ENCODE results near the gene L3MBTL2.
"Not testable (repeated sequence)": the region's sequence is repeated elsewhere in the genome, so short reads cannot be mapped to it uniquely, and the experiment has no call there.

Gene L3MBTL2

DNA sequence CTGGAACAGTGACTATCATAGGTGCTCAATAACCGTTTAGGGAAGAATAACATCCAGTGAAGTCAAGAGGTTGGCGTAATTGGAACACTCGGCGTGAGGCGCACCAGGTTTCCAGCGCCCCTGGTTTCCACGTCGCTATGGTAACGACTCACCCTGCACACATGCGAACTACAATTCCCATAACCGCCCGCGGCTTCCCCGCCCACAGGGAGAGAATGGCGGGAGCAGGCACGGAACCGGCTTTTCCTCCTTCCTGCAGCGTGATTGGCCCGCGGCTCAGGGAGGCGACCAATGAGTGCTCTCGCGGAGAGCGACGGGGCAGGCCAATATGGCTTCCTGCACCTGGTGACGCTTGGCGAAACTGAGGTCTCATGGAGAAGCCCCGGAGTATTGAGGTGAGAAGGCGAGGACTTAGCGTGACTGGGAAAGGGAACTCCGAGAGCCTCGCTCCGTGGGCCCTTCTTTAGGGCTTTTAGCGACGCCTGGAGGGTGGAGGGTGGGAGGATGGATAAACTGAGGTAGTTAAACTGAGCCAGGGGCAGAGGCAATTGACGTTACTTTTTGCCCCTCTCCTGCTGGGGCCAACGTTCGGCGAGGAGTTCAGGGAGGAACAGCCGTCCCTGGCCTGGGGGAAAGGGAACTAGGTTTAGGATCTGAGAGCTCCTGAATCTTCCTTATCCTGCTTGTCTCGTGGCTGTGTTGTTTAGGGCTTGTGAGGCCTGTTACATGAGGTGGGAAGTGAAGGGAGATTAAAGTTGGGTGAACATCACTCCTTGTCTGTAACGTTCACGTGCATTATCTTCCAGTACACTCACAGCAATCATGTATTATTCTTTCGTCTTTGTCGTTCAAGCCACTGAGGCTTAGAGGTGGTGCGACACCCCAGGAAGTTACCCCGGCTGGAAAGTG lies at the start of gene L3MBTL2:
Gene L3MBTL2 (plus strand): TSS at position 321 of the 909 bp plus-strand sequence. CDS start 51 bp downstream, at position 372.
- ATAC-seq (peak; percentile 100), DNase-seq (ENCODE audit: low spot score in 2 of 2) (peak; percentile 95 to 98)
- peaks cover 36% of the 10 kb centered on the region for H3K36me3 Mint-ChIP-seq
- no peaks in the 10 kb centered on the region for H3K9me3 Mint-ChIP-seq
- H3K27ac Mint-ChIP-seq: peak within 1 kb of the TSS; percentile 95
- peaks cover 21% of the 10 kb centered on the region for H3K4me1 Mint-ChIP-seq
- peak within 1 kb of the TSS; percentile 89 for H3K4me3 Mint-ChIP-seq

DNA sequence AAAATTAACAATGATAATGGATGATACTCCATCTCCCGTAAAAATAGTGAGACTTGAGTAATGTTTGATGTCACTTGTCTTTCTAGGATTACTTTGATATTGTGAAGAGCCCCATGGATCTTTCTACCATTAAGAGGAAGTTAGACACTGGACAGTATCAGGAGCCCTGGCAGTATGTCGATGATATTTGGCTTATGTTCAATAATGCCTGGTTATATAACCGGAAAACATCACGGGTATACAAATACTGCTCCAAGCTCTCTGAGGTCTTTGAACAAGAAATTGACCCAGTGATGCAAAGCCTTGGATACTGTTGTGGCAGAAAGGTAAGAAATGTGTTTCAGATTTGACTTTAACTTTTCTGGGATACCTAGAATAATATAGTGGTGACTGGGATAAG lies 48.0 kb upstream of the L3MBTL2 start:
- DNase-seq (ENCODE audit: low spot score in 2 of 2): no peak
- H3K9me3 Mint-ChIP-seq: no peaks in the 10 kb centered on the region
- H3K4me3 Mint-ChIP-seq: no peak overlapping the region
- peaks cover 100% of the 10 kb centered on the region for H3K36me3 Mint-ChIP-seq
- H3K27ac Mint-ChIP-seq: peak overlapping the region; percentile 45
- ATAC-seq: no peak
- H3K4me1 Mint-ChIP-seq: no peaks in the 10 kb centered on the region

DNA sequence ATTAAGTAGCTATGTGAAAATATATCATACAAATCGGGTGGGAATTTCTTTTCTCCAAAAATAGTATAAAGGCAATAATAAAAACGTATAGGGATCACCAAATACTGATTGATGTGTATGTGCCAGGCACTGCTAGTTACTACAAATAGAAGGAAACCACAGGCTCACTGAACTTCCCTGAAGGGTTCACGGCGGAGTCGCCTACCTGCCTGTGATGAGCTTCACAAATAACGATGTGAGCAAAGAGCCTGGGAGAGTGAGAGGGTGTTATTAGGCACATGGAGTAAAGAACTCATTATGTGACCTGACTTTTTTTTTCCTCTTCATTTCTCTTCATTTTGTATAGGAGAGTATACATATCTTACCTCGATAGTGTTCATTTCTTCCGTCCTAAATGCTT lies 36.0 kb upstream of the L3MBTL2 start:
- H3K27ac Mint-ChIP-seq: peak overlapping the region; percentile 12
- no peak for DNase-seq (ENCODE audit: low spot score in 2 of 2)
- no peak overlapping the region for H3K4me3 Mint-ChIP-seq
- ATAC-seq: no peak
- no peaks in the 10 kb centered on the region for H3K9me3 Mint-ChIP-seq
- peaks cover 100% of the 10 kb centered on the region for H3K36me3 Mint-ChIP-seq
- no peaks in the 10 kb centered on the region for H3K4me1 Mint-ChIP-seq

DNA sequence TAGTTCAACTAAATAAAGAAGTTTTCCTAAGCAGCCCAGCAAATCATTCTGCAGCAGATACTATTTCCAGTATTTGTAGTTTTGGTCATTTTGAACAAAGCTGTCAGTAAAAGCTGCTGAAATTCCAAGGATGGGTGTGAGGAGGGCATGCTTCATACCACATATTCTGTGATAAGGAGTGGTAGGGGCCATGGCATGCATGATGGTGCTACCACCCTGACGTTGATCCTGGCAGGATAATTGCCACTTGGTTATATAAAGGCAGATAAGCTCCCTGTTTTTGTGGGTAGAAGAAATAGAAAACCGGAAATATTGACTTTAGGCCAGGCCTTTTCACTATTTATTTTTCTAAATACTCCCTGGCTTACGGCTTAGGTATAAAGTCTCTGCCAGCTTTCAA lies 33.1 kb upstream of the L3MBTL2 start:
- Mint-ChIP-seq H3K36me3 (peaks cover 99% of the 10 kb centered on the region), H3K27ac (peak overlapping the region; percentile 32), H3K4me1 (no peaks in the 10 kb centered on the region), H3K4me3 (no peak overlapping the region), H3K9me3 (no peaks in the 10 kb centered on the region)
- ATAC-seq: no peak
- no peak for DNase-seq (ENCODE audit: low spot score in 2 of 2)

DNA sequence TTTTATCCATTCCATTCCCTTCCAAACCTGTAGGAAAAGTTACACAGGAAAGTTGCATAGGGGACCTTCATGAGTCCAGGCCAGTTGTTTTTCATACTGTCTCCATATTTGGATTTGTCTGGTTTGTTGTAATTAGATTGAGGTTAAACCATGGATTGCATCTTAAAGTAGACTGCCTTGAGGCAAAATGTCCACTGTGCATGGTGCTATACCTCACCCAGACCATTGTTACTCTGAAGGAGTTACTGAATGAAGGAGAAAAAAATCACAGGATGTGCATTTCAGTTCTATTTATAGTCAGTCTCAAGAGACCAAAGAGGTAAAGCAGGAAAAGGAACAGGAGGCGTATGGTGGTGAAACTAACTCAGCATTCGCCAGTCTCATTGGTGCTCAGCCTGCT lies 29.6 kb upstream of the L3MBTL2 start:
- H3K27ac Mint-ChIP-seq: no peak overlapping the region
- H3K9me3 Mint-ChIP-seq: no peaks in the 10 kb centered on the region
- ATAC-seq: no peak

DNA sequence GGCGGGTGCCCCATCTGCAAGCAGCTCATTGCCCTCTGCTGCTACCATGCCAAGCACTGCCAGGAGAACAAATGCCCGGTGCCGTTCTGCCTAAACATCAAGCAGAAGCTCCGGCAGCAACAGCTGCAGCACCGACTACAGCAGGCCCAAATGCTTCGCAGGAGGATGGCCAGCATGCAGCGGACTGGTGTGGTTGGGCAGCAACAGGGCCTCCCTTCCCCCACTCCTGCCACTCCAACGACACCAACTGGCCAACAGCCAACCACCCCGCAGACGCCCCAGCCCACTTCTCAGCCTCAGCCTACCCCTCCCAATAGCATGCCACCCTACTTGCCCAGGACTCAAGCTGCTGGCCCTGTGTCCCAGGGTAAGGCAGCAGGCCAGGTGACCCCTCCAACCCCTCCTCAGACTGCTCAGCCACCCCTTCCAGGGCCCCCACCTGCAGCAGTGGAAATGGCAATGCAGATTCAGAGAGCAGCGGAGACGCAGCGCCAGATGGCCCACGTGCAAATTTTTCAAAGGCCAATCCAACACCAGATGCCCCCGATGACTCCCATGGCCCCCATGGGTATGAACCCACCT lies 28.0 kb upstream of the L3MBTL2 start:
- DNase-seq (ENCODE audit: low spot score in 2 of 2) (no peak), ATAC-seq (no peak)
- H3K4me1 Mint-ChIP-seq: peaks cover 5% of the 10 kb centered on the region
- peaks cover 89% of the 10 kb centered on the region for H3K36me3 Mint-ChIP-seq
- no peak overlapping the region for H3K27ac Mint-ChIP-seq
- no peak overlapping the region for H3K4me3 Mint-ChIP-seq
- no peaks in the 10 kb centered on the region for H3K9me3 Mint-ChIP-seq

More for the DNA sequence above, 29.6 kb upstream of the L3MBTL2 start:
- H3K36me3 Mint-ChIP-seq: peaks cover 99% of the 10 kb centered on the region
- peaks cover 5% of the 10 kb centered on the region for H3K4me1 Mint-ChIP-seq
- no peak for DNase-seq (ENCODE audit: low spot score in 2 of 2)
- no peak overlapping the region for H3K4me3 Mint-ChIP-seq

DNA sequence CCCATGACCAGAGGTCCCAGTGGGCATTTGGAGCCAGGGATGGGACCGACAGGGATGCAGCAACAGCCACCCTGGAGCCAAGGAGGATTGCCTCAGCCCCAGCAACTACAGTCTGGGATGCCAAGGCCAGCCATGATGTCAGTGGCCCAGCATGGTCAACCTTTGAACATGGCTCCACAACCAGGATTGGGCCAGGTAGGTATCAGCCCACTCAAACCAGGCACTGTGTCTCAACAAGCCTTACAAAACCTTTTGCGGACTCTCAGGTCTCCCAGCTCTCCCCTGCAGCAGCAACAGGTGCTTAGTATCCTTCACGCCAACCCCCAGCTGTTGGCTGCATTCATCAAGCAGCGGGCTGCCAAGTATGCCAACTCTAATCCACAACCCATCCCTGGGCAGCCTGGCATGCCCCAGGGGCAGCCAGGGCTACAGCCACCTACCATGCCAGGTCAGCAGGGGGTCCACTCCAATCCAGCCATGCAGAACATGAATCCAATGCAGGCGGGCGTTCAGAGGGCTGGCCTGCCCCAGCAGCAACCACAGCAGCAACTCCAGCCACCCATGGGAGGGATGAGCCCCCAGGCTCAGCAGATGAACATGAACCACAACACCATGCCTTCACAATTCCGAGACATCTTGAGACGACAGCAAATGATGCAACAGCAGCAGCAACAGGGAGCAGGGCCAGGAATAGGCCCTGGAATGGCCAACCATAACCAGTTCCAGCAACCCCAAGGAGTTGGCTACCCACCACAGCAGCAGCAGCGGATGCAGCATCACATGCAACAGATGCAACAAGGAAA lies 27.3 kb upstream of the L3MBTL2 start:
- Mint-ChIP-seq H3K4me1 (peaks cover 5% of the 10 kb centered on the region), H3K36me3 (peaks cover 82% of the 10 kb centered on the region), H3K4me3 (no peak overlapping the region), H3K27ac (peak overlapping the region; percentile 80), H3K9me3 (no peaks in the 10 kb centered on the region)
- ATAC-seq (no peak), DNase-seq (ENCODE audit: low spot score in 2 of 2) (no peak)

DNA sequence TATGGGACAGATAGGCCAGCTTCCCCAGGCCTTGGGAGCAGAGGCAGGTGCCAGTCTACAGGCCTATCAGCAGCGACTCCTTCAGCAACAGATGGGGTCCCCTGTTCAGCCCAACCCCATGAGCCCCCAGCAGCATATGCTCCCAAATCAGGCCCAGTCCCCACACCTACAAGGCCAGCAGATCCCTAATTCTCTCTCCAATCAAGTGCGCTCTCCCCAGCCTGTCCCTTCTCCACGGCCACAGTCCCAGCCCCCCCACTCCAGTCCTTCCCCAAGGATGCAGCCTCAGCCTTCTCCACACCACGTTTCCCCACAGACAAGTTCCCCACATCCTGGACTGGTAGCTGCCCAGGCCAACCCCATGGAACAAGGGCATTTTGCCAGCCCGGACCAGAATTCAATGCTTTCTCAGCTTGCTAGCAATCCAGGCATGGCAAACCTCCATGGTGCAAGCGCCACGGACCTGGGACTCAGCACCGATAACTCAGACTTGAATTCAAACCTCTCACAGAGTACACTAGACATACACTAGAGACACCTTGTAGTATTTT lies 26.6 kb upstream of the L3MBTL2 start:
- DNase-seq (ENCODE audit: low spot score in 2 of 2) (no peak), ATAC-seq (no peak)
- peaks cover 5% of the 10 kb centered on the region for H3K4me1 Mint-ChIP-seq
- no peaks in the 10 kb centered on the region for H3K9me3 Mint-ChIP-seq
- H3K4me3 Mint-ChIP-seq: no peak overlapping the region
- peak overlapping the region; percentile 80 for H3K27ac Mint-ChIP-seq
- H3K36me3 Mint-ChIP-seq: peaks cover 76% of the 10 kb centered on the region

DNA sequence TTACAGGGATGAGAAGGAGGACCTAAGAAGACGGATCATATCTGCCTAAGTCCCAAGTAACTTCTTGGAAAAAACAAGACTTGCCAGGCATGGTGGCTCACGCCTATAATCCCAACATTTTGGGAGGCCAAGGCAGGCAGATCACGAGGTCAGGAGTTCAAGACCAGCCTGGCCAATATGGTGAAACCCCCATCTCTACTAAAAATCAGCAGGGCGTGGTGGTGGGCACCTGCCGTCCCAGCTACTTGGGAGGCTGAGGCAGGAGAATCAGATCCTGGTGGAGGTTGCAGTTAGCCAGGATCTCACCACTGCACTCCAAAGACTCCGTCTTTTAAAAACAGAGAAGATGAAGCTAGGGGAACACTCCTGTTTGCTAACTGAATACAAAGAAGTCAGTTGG lies 24.8 kb upstream of the L3MBTL2 start:
- DNase-seq (ENCODE audit: low spot score in 2 of 2); H3K4me1 Mint-ChIP-seq; ATAC-seq; H3K4me3 Mint-ChIP-seq; H3K9me3 Mint-ChIP-seq: not testable (repeated sequence)
- H3K36me3 Mint-ChIP-seq: peaks cover 58% of the 10 kb centered on the region
- H3K27ac Mint-ChIP-seq: peak overlapping the region; percentile 43

DNA sequence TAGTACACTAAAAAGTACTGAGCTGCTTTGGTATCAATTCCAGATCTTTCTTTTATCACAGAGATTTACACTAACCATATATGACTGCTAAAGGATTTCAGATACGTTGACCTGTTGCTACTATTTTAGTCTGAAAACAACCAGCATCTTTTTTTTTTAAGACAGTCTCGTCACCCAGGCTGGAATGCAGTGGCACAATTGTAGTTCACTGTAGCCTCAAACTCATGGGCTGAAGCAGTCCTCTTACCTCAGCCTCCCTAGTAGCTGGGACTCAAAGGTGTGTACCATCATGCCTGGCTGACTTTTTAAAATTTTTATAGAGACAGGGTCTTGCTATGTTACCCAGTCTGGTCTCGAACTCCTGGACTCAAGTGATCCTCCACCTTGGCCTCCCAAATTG lies 24.2 kb upstream of the L3MBTL2 start:
- Mint-ChIP-seq H3K27ac (peak overlapping the region; percentile 43), H3K9me3 (no peaks in the 10 kb centered on the region), H3K4me1 (peaks cover 5% of the 10 kb centered on the region), H3K36me3 (peaks cover 52% of the 10 kb centered on the region), H3K4me3 (no peak overlapping the region)
- no peak for DNase-seq (ENCODE audit: low spot score in 2 of 2)
- no peak for ATAC-seq

DNA sequence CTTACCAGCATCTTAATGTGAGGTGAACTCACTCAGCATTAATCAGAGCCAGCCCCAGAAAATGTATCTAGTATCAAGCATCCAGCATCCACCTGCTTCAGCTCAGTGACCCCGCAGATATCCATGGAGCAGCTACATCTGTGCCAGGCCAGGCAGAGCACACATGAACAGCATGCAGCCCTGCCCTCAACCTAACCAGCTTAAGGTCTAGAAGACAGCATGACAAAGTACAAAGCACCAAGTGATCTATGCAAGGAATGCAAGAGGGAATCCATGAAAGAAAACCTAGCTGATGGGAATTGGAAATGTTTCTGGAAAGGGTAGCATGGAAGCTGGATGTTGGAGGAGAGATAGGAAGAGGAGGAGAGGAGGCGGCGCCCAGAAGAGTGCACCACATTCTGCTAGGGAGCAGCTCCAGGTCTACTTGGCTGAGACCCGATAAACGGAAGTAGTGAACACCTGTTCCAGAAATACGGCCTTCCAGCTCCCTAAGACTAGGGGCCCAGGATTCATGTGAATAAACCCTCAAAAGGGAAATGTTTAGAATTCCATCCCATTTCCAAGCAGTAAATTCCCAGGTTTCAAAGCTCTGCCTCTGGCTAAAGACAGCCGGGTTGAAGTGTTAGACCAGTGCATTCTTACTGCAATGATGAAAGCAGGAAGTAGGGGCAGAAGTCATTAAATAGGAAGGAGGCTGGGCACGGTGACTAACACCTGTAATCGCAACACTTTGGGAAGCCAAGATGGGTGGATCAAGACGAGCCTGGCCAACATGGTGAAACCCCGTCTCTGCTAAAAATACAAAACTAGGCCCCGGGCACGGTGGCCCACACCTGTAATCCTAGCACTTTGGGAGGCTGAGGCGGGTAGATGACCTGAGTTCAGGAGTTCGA lies 23.5 kb upstream of the L3MBTL2 start:
- Mint-ChIP-seq H3K9me3 (no peaks in the 10 kb centered on the region), H3K4me3 (no peak overlapping the region), H3K36me3 (peaks cover 45% of the 10 kb centered on the region), H3K4me1 (peaks cover 5% of the 10 kb centered on the region), H3K27ac (peak overlapping the region; percentile 43)
- ATAC-seq: no peak
- no peak for DNase-seq (ENCODE audit: low spot score in 2 of 2)

DNA sequence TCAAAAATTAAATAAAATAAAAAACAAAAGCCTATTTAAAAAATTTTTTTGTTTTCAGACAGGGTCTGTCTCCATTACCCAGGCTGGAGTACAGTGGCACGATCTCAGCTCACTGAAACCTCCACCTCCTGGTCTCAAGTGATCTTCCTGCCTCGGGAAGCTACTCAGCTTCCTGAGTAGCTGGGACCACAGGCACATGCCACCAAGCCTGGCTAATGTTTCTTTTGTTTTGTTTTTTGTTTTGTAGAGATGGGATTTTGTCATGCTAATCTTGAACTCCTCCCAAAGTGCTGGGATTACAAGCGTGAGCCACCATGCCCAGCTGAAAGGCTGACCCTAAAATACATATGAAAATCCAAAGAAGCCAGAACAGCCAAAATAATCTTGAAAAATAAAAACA lies 20.4 kb upstream of the L3MBTL2 start:
- Mint-ChIP-seq H3K27ac (no peak overlapping the region), H3K36me3 (peaks cover 14% of the 10 kb centered on the region), H3K4me3 (no peak overlapping the region), H3K9me3 (no peaks in the 10 kb centered on the region), H3K4me1 (no peaks in the 10 kb centered on the region)
- no peak for ATAC-seq
- no peak for DNase-seq (ENCODE audit: low spot score in 2 of 2)

DNA sequence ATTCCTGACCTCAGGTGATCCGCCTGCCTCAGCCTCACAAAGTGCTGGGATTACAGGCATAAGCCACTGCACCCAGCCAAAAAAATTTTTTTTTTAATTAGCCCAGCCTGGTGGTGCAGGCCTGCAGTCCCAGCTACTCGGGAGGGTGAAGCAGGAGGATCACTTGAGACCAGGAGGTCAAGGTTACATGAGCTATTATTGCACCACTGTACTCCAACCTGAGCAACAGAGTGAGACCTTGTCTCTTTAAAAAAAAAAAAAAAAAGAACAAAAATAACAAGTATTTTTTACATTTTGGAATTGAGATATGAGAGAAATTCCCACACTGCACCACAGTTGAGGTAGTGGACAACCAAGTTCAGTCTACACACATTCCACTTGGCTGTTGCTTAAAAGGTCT lies 13.6 kb upstream of the L3MBTL2 start:
- no peak for ATAC-seq
- H3K36me3 Mint-ChIP-seq: no peaks in the 10 kb centered on the region
- no peak overlapping the region for H3K4me3 Mint-ChIP-seq
- H3K4me1 Mint-ChIP-seq: no peaks in the 10 kb centered on the region
- H3K9me3 Mint-ChIP-seq: no peaks in the 10 kb centered on the region
- no peak overlapping the region for H3K27ac Mint-ChIP-seq
- no peak for DNase-seq (ENCODE audit: low spot score in 2 of 2)

DNA sequence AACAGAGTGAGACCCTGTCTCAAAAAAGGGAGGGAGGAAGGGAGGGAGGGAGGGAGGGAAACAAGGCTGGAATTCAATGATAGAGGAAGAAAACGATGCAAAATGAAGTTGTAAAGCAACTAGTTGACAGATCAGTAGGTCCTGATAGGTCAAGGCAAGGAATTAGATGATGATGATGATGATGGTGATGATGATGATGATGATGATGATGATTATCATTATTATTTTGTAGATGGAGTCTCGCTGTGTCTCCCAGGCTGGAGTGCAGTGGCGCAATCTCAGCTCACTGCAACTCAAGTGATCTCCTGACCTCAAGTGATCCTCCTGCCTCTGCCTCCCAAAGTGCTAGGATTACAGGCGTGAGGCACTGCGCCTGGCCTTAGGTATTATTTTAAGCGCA lies 11.3 kb upstream of the L3MBTL2 start:
- Mint-ChIP-seq H3K27ac (peak overlapping the region; percentile 10), H3K4me1 (peaks cover 10% of the 10 kb centered on the region), H3K9me3 (no peaks in the 10 kb centered on the region), H3K4me3 (no peak overlapping the region), H3K36me3 (no peaks in the 10 kb centered on the region)
- DNase-seq (ENCODE audit: low spot score in 2 of 2): no peak
- no peak for ATAC-seq
